Prostate gland (tissue), 2 donors: Measurements from ENCODE around the gene POLA2.

Experiments used
- CTCF ChIP-seq, 4 experiments: fragments of 200-600 bp in 2 of 4; fragments of 450-650 bp in 2 of 4; sonication (generic) in 2 of 4; IDR thresholded peaks; 1 replicate in 3 of 4; 2 replicates in 1 of 4; pipeline ENCODE4 v1.5.1; 2016 to 2019; ENCODE audit warnings: antibody characterized with exemption in 4 of 4, mild to moderate bottlenecking in 2 of 4, moderate library complexity in 2 of 4
- POLR2A ChIP-seq: fragments of 450-650 bp; IDR thresholded peaks from one replicate; pipeline ENCODE4 v1.6.1; 2016; ENCODE audit warnings: antibody characterized with exemption, mild to moderate bottlenecking
- POLR2AphosphoS5 ChIP-seq: sonication (generic); formaldehyde crosslinking; IDR thresholded peaks from one replicate; pipeline ENCODE4 v1.6.1; 2017; ENCODE audit warnings: antibody characterized with exemption

GRCh38 chr11:65316227-65317024 lies 54.7 kb downstream of the POLA2 start:
- TF ChIP-seq CTCF (IDR thresholded peaks at IDR 0.05): no peak
- no peak for TF ChIP-seq POLR2AphosphoS5
- no peak for TF ChIP-seq POLR2A
